K562 (cell line): Measurements from ENCODE around the gene CACTIN. TPM values are rescaled to one million over a fixed set of nuclear protein-coding genes. Genes with fewer than 3 reads are reported as not detected.
A peak's percentile ranks its signal among the peaks of the same experiment; 100 is the strongest.

Experiments
- ATF6 ChIP-seq: sonication (generic); formaldehyde crosslinking; IDR thresholded peaks from 2 replicates; pipeline ENCODE4 v1.4.0; 2020; ENCODE audit warnings: mild to moderate bottlenecking, missing genetic modification reagents
- ATF7 ChIP-seq: fragments of 450-650 bp; IDR thresholded peaks from 2 replicates; pipeline ENCODE4 v1.7.1; 2014; ENCODE audit warnings: mild to moderate bottlenecking, moderate library complexity
- E2F3 ChIP-seq: fragments of 250-450 bp; sonication (Bioruptor Pico); IDR thresholded peaks from 2 replicates; pipeline ENCODE4 v1.4.0; 2020; ENCODE audit warnings: mild to moderate bottlenecking
- ETS2 ChIP-seq: IDR thresholded peaks from 2 replicates; pipeline ENCODE4 v1.6.1; 2016; ENCODE audit warnings: borderline replicate concordance, missing genetic modification characterization, mild to moderate bottlenecking, moderate library complexity, missing compliant biosample characterization; ENCODE audit not compliant: poor library complexity, severe bottlenecking
- GABPA ChIP-seq: fragments of 200-800 bp; sonication (Bioruptor generic); conservative IDR thresholded peaks from 2 replicates; pipeline ENCODE4 v1.6.1; 2016; ENCODE audit warnings: low read depth, missing genetic modification characterization, missing compliant biosample characterization
- GATA2 ChIP-seq: sonication (generic); formaldehyde crosslinking; IDR thresholded peaks from 2 replicates; pipeline ENCODE4 v1.4.0; 2020; ENCODE audit warnings: mild to moderate bottlenecking, missing genetic modification reagents
- HDGF ChIP-seq: fragments of 450-650 bp; IDR thresholded peaks from 2 replicates; pipeline ENCODE4 v1.6.1; 2016
- HEY1 ChIP-seq: fragments of 250-450 bp; sonication (Bioruptor Pico); IDR thresholded peaks from 2 replicates; pipeline ENCODE4 v1.5.0; 2020; ENCODE audit warnings: mild to moderate bottlenecking, moderate library complexity, borderline replicate concordance
- JUN ChIP-seq, 2 experiments: sonication (generic) in 1 of 2; formaldehyde crosslinking in 1 of 2; IDR thresholded peaks; 2 replicates each; pipeline versions ENCODE4 v1.6.1 to v1.8.0; 2012 to 2022; ENCODE audit warnings: borderline replicate concordance in 2 of 2, mild to moderate bottlenecking in 2 of 2, improper control_type of control experiment in 1 of 2, low read depth in 1 of 2, low read length in 1 of 2, missing genetic modification reagents in 1 of 2
- MTA2 ChIP-seq: fragments of 450-650 bp; IDR thresholded peaks from 2 replicates; pipeline ENCODE4 v1.6.1; 2016; ENCODE audit warnings: low read depth
- PHF21A ChIP-seq: fragments of 450-650 bp; IDR thresholded peaks from 2 replicates; pipeline ENCODE4 v1.6.1; 2017; ENCODE audit warnings: low read depth, borderline replicate concordance
- RBM22 ChIP-seq: fragments of 200-400 bp; formaldehyde crosslinking; IDR thresholded peaks from 2 replicates; pipeline ENCODE4 v1.6.1; 2018; ENCODE audit warnings: low read length, low read depth; ENCODE audit not compliant: poor library complexity, severe bottlenecking
- SIX5 ChIP-seq, 2 experiments: IDR thresholded peaks; 2 replicates each; pipeline ENCODE4 v1.6.1; 2011; ENCODE audit warnings: low read length in 2 of 2, borderline replicate concordance in 1 of 2, low read depth in 1 of 2, mild to moderate bottlenecking in 1 of 2, moderate library complexity in 1 of 2; ENCODE audit not compliant: insufficient read depth in 1 of 2
- TOE1 ChIP-seq, 2 experiments: fragments of 450-650 bp in 1 of 2; sonication (generic) in 1 of 2; formaldehyde crosslinking in 1 of 2; IDR thresholded peaks; 2 replicates each; pipeline versions ENCODE4 v1.7.1 to v1.8.0; 2016 to 2022; ENCODE audit warnings: borderline replicate concordance in 2 of 2, mild to moderate bottlenecking in 2 of 2, antibody characterized with exemption in 1 of 2, inconsistent platforms in 1 of 2, low read depth in 1 of 2, missing genetic modification reagents in 1 of 2, moderate library complexity in 1 of 2
- TRIM24 ChIP-seq, 2 experiments: fragments of 450-650 bp; IDR thresholded peaks; 2 replicates each; pipeline ENCODE4 v1.6.1; 2016
- ZBTB49 ChIP-seq: sonication (generic); formaldehyde crosslinking; IDR thresholded peaks from 2 replicates; pipeline ENCODE4 v1.8.0; 2022; ENCODE audit warnings: missing genetic modification reagents, mild to moderate bottlenecking, borderline replicate concordance
- ZFP36 ChIP-seq: fragments of 150-350 bp; IDR thresholded peaks from 2 replicates; pipeline ENCODE4 v1.6.1; 2018; ENCODE audit warnings: low read length, low read depth; ENCODE audit not compliant: partially characterized antibody
- polyA plus RNA-seq, 8 experiments: library from polyadenylated mRNA; depleted of rRNA in 4 of 8; stranded (reverse) in 5 of 8; unstranded in 3 of 8; fragments of >200 nt; fragmentation: Nextera tagmentation in 2 of 8; fragmentation: Illumina TruSeq in 1 of 8; extraction: Ambion mirVana in 2 of 8; extraction: Trizol in 1 of 8; gene quantifications; 2 replicates each; pipeline versions ENCODE4 v1.2.1 to v1.2.3, GENCODE V29; 2011 to 2014; ENCODE audit warnings: inconsistent platforms in 1 of 8, missing spikeins in 1 of 8
- total RNA-seq, 7 experiments: library from RNA; depleted of rRNA in 6 of 7; stranded (reverse); fragments of >200 nt in 6 of 7; fragmentation: Illumina TruSeq in 2 of 7; extraction: Trizol in 2 of 7; gene quantifications; 2 replicates each; pipeline versions ENCODE4 v1.2.1 to v1.2.3, GENCODE V29; 2011 to 2021; ENCODE audit warnings: low replicate concordance in 1 of 7
- TF ChIP-seq, protein P1 (sequence below): fragments of 150-350 bp; IDR thresholded peaks from 2 replicates; pipeline ENCODE4 v1.6.1; 2014; ENCODE audit warnings: low read depth, mild to moderate bottlenecking, low read length, borderline replicate concordance

The CACTIN gene
- total and polyA plus RNA-seq, 9 of the 15 experiments (the other 6 are each of a cell fraction or from before 2014, with no cell fraction given): 0.15 to 49.2 (median 15.0) TPM

DNA sequence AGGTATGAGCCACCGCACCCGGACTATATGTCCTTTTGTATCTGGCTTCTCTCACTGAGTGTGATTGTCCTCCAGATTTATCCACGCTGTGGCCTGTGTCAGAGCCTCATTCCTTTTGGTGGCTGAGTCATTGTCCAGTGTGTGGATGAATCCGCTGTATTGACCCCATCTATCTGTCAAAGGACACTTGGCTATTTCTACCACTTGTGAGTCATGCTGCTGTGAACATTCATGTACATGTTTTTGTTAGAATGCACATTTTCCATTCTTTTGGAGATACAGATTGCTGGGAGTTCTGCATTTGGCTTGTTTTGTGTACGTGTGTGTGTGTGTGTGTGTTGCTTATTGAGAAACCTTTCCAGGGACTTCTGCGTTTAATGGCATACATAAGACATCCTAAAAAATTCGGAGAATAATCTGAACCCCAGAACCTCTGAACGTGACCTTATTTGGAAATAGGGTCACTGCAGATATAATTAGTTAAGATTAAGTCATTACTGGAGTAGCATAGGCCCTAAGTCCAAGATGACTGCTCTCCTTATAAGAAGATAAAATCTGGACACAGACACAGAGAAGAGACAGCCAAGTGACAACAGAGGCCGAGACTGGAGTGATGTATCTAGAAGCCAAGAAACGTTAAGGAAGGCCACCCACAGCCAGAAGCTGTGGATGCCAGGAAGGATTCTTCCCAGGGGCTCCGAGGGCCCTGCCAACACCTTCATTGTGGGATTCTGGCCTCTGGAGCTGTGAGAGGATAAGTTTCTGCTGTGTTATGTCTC is 46.2 kb downstream of the CACTIN start (continued):
- TF ChIP-seq GATA2: no peak
- TF ChIP-seq TOE1 (IDR thresholded peaks at IDR 0.05; ENCODE audit: borderline replicate concordance): peak; percentile 41; the same call in 1 of the 2 replicates
- TF ChIP-seq TOE1 (CRISPR knock-in tag; IDR thresholded peaks at IDR 0.05; ENCODE audit: borderline replicate concordance, low read depth): no peak
- peak; percentile 87 for TF ChIP-seq JUN (IDR thresholded peaks at IDR 0.05; ENCODE audit: borderline replicate concordance, low read depth, low read length)
- TF ChIP-seq JUN (CRISPR knock-in tag; IDR thresholded peaks at IDR 0.05; ENCODE audit: borderline replicate concordance): peak; percentile 22; the same call in 1 of the 2 replicates
- peak; percentile 34; the same call in 1 of the 2 replicates for TF ChIP-seq GABPA (tag)
- no peak for TF ChIP-seq HDGF
- TF ChIP-seq PHF21A: peak; percentile 94; the same call in 1 of the 2 replicates
- no peak for TF ChIP-seq ZBTB49
- TF ChIP-seq, protein P1, sequence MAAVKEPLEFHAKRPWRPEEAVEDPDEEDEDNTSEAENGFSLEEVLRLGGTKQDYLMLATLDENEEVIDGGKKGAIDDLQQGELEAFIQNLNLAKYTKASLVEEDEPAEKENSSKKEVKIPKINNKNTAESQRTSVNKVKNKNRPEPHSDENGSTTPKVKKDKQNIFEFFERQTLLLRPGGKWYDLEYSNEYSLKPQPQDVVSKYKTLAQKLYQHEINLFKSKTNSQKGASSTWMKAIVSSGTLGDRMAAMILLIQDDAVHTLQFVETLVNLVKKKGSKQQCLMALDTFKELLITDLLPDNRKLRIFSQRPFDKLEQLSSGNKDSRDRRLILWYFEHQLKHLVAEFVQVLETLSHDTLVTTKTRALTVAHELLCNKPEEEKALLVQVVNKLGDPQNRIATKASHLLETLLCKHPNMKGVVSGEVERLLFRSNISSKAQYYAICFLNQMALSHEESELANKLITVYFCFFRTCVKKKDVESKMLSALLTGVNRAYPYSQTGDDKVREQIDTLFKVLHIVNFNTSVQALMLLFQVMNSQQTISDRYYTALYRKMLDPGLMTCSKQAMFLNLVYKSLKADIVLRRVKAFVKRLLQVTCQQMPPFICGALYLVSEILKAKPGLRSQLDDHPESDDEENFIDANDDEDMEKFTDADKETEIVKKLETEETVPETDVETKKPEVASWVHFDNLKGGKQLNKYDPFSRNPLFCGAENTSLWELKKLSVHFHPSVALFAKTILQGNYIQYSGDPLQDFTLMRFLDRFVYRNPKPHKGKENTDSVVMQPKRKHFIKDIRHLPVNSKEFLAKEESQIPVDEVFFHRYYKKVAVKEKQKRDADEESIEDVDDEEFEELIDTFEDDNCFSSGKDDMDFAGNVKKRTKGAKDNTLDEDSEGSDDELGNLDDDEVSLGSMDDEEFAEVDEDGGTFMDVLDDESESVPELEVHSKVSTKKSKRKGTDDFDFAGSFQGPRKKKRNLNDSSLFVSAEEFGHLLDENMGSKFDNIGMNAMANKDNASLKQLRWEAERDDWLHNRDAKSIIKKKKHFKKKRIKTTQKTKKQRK: no peak
- no peak for TF ChIP-seq ATF6 (CRISPR knock-in tag)
- TF ChIP-seq ETS2 (tag): no peak
- TF ChIP-seq TRIM24 (IDR thresholded peaks at IDR 0.05): peak; percentile 25 to 52; a peak in 2 of 4 replicates
- TF ChIP-seq SIX5 (IDR thresholded peaks at IDR 0.05; ENCODE audit: borderline replicate concordance in 1 of 2, insufficient read depth in 1 of 2, low read depth in 1 of 2, low read length in 2 of 2): no peak
- no peak for TF ChIP-seq HEY1 (CRISPR knock-in tag)
- no peak for TF ChIP-seq ZFP36
- 0 out of 2 replicates have a peak, but pooled peaks have one; percentile 12 for TF ChIP-seq MTA2
- no peak for TF ChIP-seq RBM22
- TF ChIP-seq E2F3 (CRISPR knock-in tag): no peak
- TF ChIP-seq ATF7: peak; percentile 22; the same call in 1 of the 2 replicates
